OCI-LY7 (cell line): ENCODE data around the gene KRTAP5-3. TPM values are rescaled to one million over a fixed set of nuclear protein-coding genes. Genes with fewer than 3 reads are reported as not detected.

Experiments used
- BruUV-seq: library from RNA; stranded (reverse); fragments of 400-500 nt; replicated peaks from 2 replicates; lab custom pipeline; 2021; lab: Mats Ljungman, UMichigan
- CTCF ChIA-PET: fragments of 300-600 bp; sonication (Branson Sonifier 250); formaldehyde crosslinking; loops from one replicate; lab custom pipeline; 2022; ENCODE audit warnings: antibody characterized with exemption; ENCODE audit not compliant: unreplicated experiment; lab: Charles Lee
- POLR2A ChIA-PET: fragments of 300-600 bp; sonication (Branson Sonifier 250); formaldehyde crosslinking; loops from one replicate; lab custom pipeline; 2022; ENCODE audit warnings: antibody characterized with exemption; lab: Charles Lee
- DNase-seq: peaks from one replicate; pipeline ENCODE4 v3.0.0-alpha.2; 2015; ENCODE audit warnings: low spot score
- H2AFZ ChIP-seq: fragments of 200-600 bp; sonication (generic), shearing (Covaris generic); 2 replicates; pipeline ENCODE4 v1.6.1; 2014; ENCODE audit warnings: mild to moderate bottlenecking, antibody characterized with exemption, low read length, moderate library complexity
- H3K27ac ChIP-seq: fragments of 200-600 bp; sonication (generic); 2 replicates; pipeline ENCODE4 v1.5.1; 2014; ENCODE audit warnings: mixed run types, low read depth, mild to moderate bottlenecking, moderate library complexity, low read length, inconsistent platforms; ENCODE audit not compliant: poor library complexity, severe bottlenecking
- H3K36me3 ChIP-seq: fragments of 200-600 bp; sonication (generic); 2 replicates; pipeline ENCODE4 v1.6.1; 2014; ENCODE audit warnings: mild to moderate bottlenecking, antibody characterized with exemption, low read length, moderate library complexity, mixed read lengths; ENCODE audit not compliant: insufficient read depth
- H3K4me1 ChIP-seq: fragments of 200-600 bp; sonication (generic); 2 replicates; pipeline ENCODE4 v1.5.1; 2014; ENCODE audit warnings: mild to moderate bottlenecking, low read length; ENCODE audit not compliant: insufficient read depth, poor library complexity, severe bottlenecking
- H3K4me2 ChIP-seq: fragments of 200-600 bp; sonication (generic); 2 replicates; pipeline ENCODE4 v1.6.1; 2014; ENCODE audit warnings: mild to moderate bottlenecking, low read length
- H3K4me3 ChIP-seq: fragments of 200-600 bp; sonication (generic); 2 replicates; pipeline ENCODE4 v1.5.1; 2014; ENCODE audit warnings: mild to moderate bottlenecking, low read depth, low read length; ENCODE audit not compliant: poor library complexity, severe bottlenecking
- H3K79me2 ChIP-seq: fragments of 200-600 bp; sonication (generic); 2 replicates; pipeline ENCODE4 v1.6.1; 2016; ENCODE audit warnings: low read depth, mild to moderate bottlenecking, low read length, moderate library complexity, mixed read lengths; ENCODE audit not compliant: insufficient read depth
- H3K9me2 ChIP-seq: fragments of 200-600 bp; sonication (generic); 2 replicates; pipeline ENCODE4 v1.6.1; 2016; ENCODE audit warnings: mild to moderate bottlenecking, low read length, mixed read lengths; ENCODE audit not compliant: insufficient read depth
- H3K9me3 ChIP-seq: fragments of 200-600 bp; sonication (generic); 2 replicates; pipeline ENCODE4 v1.6.1; 2014; ENCODE audit warnings: mild to moderate bottlenecking, mixed run types, low read length, mixed read lengths
- H4K20me1 ChIP-seq: fragments of 200-600 bp; sonication (generic); 2 replicates; pipeline ENCODE4 v1.6.1; 2014; ENCODE audit warnings: mild to moderate bottlenecking, antibody characterized with exemption, low read length, moderate library complexity, mixed read lengths; ENCODE audit not compliant: insufficient read depth
- CTCF ChIP-seq: fragments of 200-600 bp; sonication (generic); conservative IDR thresholded peaks from 2 replicates; pipeline ENCODE4 v1.5.1; 2014; ENCODE audit warnings: mild to moderate bottlenecking, antibody characterized with exemption, low read length, moderate library complexity, mixed read lengths
- EZH2phosphoT487 ChIP-seq: fragments of 200-600 bp; sonication (generic); IDR thresholded peaks from 2 replicates; pipeline ENCODE4 v1.6.1; 2018; ENCODE audit warnings: low read depth, borderline replicate concordance, mild to moderate bottlenecking, mixed run types, antibody characterized with exemption, low read length, moderate library complexity, mixed read lengths
- intact Hi-C: fragments of 100-400 bp; cut with micrococcal nuclease; formaldehyde crosslinking; loops from one replicate; pipeline ENCODE4 v1.10.0; 2022; ENCODE audit not compliant: unreplicated experiment
- total RNA-seq, 2 experiments: library from RNA; depleted of rRNA in 1 of 2; stranded (reverse); fragments of >200 nt in 1 of 2; shearing (Covaris generic) in 1 of 2; gene quantifications; 2 replicates each; pipeline ENCODE4 v1.2.3, GENCODE V29; 2014 to 2022

KRTAP5-3 gene
- total RNA-seq, 2 experiments from 2014 or later, result not detected

- DNase-seq, result no peak
- intact Hi-C loops, result loop anchor here (10.0 kb wide), 1 partner anchor 499 kb away; no protein-coding TSS in a partner anchor
These were observed 47.2 kb upstream of the KRTAP5-3 start for GRCh38 chr11:1655168-1656060.

GRCh38 chr11:1654388-1655167 is 46.3 kb upstream of the KRTAP5-3 start:
- no TSS peak for BruUV-seq
- Histone ChIP-seq H3K9me2 (no peaks in the 10 kb centered on the region), H3K36me3 (no peaks in the 10 kb centered on the region), H3K79me2 (no peaks in the 10 kb centered on the region), H3K4me1 (no peaks in the 10 kb centered on the region), H3K9me3 (no peaks in the 10 kb centered on the region), H3K4me3 (no peak overlapping the region), H3K4me2 (no peak overlapping the region), H2AFZ (no peak overlapping the region), H4K20me1 (no peaks in the 10 kb centered on the region), H3K27ac (no peak overlapping the region)
- no peak for DNase-seq
- CTCF ChIA-PET, result no interaction called here
- POLR2A ChIA-PET, result no interaction called here
- intact Hi-C loops, result loop anchor here (5.0 to 10.0 kb wide), 2 partner anchors 38 to 500 kb away; no protein-coding TSS in a partner anchor
- TF ChIP-seq CTCF (no peak), EZH2phosphoT487 (no peak)

More at GRCh38 chr11:1655168-1656060, 47.2 kb upstream of the KRTAP5-3 start:
- Histone ChIP-seq H3K9me2 (no peaks in the 10 kb centered on the region), H2AFZ (no peak overlapping the region), H3K79me2 (no peaks in the 10 kb centered on the region), H3K4me1 (no peaks in the 10 kb centered on the region), H3K9me3 (no peaks in the 10 kb centered on the region), H3K36me3 (no peaks in the 10 kb centered on the region), H3K27ac (no peak overlapping the region), H4K20me1 (no peaks in the 10 kb centered on the region), H3K4me3 (no peak overlapping the region), H3K4me2 (no peak overlapping the region)
- TF ChIP-seq CTCF (no peak), EZH2phosphoT487 (no peak)
- BruUV-seq, result no TSS peak
- POLR2A ChIA-PET, result no interaction called here
- CTCF ChIA-PET, result no interaction called here
